HEK293T (cell line): ENCODE data around the gene SPCS1.

Experiments used
- CTCF ChIA-PET: fragments of 350-600 bp; formaldehyde crosslinking; extraction: SDS; loops from one replicate; lab custom pipeline; 2021; ENCODE audit warnings: antibody characterized with exemption, inconsistent platforms; lab: Yijun Ruan, JAX
- POLR2A ChIA-PET: fragments of 350-600 bp; formaldehyde crosslinking; extraction: SDS; loops from one replicate; lab custom pipeline; 2020; ENCODE audit warnings: antibody characterized with exemption, inconsistent platforms; lab: Yijun Ruan, JAX
- DNase-seq: peaks from one replicate; pipeline ENCODE4 v3.0.0; 2012; ENCODE audit warnings: mixed read lengths; ENCODE audit errors: extremely low spot score
- ARNT ChIP-seq: fragments of 450-650 bp; IDR thresholded peaks from 2 replicates; pipeline ENCODE4 v1.6.1; 2017; ENCODE audit warnings: mild to moderate bottlenecking
- BHLHE40 ChIP-seq: fragments of 450-650 bp; IDR thresholded peaks from 2 replicates; pipeline ENCODE4 v1.6.1; 2016; ENCODE audit warnings: mild to moderate bottlenecking, moderate library complexity, borderline replicate concordance
- CTBP1 ChIP-seq: fragments of 450-650 bp; IDR thresholded peaks from 2 replicates; pipeline ENCODE4 v1.6.1; 2016; ENCODE audit warnings: borderline replicate concordance
- ELF4 ChIP-seq: fragments of 450-650 bp; IDR thresholded peaks from 2 replicates; pipeline ENCODE4 v1.6.1; 2017; ENCODE audit warnings: antibody characterized with exemption
- FOXA1 ChIP-seq: fragments of 450-650 bp; IDR thresholded peaks from 2 replicates; pipeline ENCODE4 v1.6.1; 2016; ENCODE audit warnings: mild to moderate bottlenecking
- FOXK2 ChIP-seq: fragments of 450-650 bp; IDR thresholded peaks from 2 replicates; pipeline ENCODE4 v1.6.1; 2016; ENCODE audit warnings: mild to moderate bottlenecking
- FOXM1 ChIP-seq: fragments of 450-650 bp; IDR thresholded peaks from 2 replicates; pipeline ENCODE4 v1.6.1; 2017; ENCODE audit warnings: mild to moderate bottlenecking, borderline replicate concordance
- HDGF ChIP-seq: fragments of 450-650 bp; IDR thresholded peaks from 2 replicates; pipeline ENCODE4 v1.6.1; 2017; ENCODE audit warnings: antibody characterized with exemption, borderline replicate concordance
- L3MBTL2 ChIP-seq: fragments of 450-650 bp; conservative IDR thresholded peaks from 2 replicates; pipeline ENCODE4 v1.6.1; 2016; ENCODE audit warnings: mild to moderate bottlenecking
- LEF1 ChIP-seq: fragments of 450-650 bp; IDR thresholded peaks from 2 replicates; pipeline ENCODE4 v1.6.1; 2017; ENCODE audit warnings: mild to moderate bottlenecking, borderline replicate concordance
- NFRKB ChIP-seq: fragments of 450-650 bp; IDR thresholded peaks from 2 replicates; pipeline ENCODE4 v1.6.1; 2016; ENCODE audit warnings: mild to moderate bottlenecking, moderate library complexity
- PKNOX1 ChIP-seq: fragments of 450-650 bp; IDR thresholded peaks from 2 replicates; pipeline ENCODE4 v1.6.1; 2016
- SP1 ChIP-seq: fragments of 450-650 bp; IDR thresholded peaks from 2 replicates; pipeline ENCODE4 v1.6.1; 2017
- SUZ12 ChIP-seq: fragments of 450-650 bp; IDR thresholded peaks from 2 replicates; pipeline ENCODE4 v1.6.1; 2016; ENCODE audit warnings: mild to moderate bottlenecking
- TARDBP ChIP-seq: fragments of 450-650 bp; IDR thresholded peaks from 2 replicates; pipeline ENCODE4 v1.6.1; 2016
- ZNF384 ChIP-seq: fragments of 450-650 bp; IDR thresholded peaks from 2 replicates; pipeline ENCODE4 v1.6.1; 2016

The SPCS1 gene

GRCh38 chr3:52754373-52754772 lies 48.5 kb downstream of the SPCS1 start:
- TF ChIP-seq HDGF (no peak), NFRKB (no peak), ARNT (no peak), BHLHE40 (no peak)
- ChIA-PET POLR2A (interaction anchor here (1.1 kb wide), 1 partner anchor 16 kb away, joined by 3 read pairs; the partner anchor contains the start of gene NEK4), CTCF (interaction anchor here (0.6 kb wide), 1 partner anchor 17 kb away, joined by 3 read pairs; no protein-coding TSS in a partner anchor)
- DNase-seq = no peak

GRCh38 chr3:52756141-52756540 lies 50.2 kb downstream of the SPCS1 start:
- CTCF ChIA-PET = no interaction called here
- POLR2A ChIA-PET = no interaction called here
- no peak for TF ChIP-seq LEF1
- no peak for TF ChIP-seq BHLHE40
- TF ChIP-seq PKNOX1 = no peak
- TF ChIP-seq ELF4 = no peak
- no peak for TF ChIP-seq FOXM1
- TF ChIP-seq SP1 = no peak
- TF ChIP-seq FOXK2 = no peak
- no peak for TF ChIP-seq ARNT
- TF ChIP-seq L3MBTL2 = no peak
- no peak for TF ChIP-seq ZNF384
- no peak for TF ChIP-seq FOXA1
- no peak for TF ChIP-seq SUZ12
- TF ChIP-seq NFRKB = no peak
- no peak for TF ChIP-seq HDGF
- no peak for TF ChIP-seq TARDBP
- no peak for TF ChIP-seq CTBP1
- DNase-seq = no peak
